Stimulated activated naive CD8-positive, alpha-beta T cell treated with anti-CD3 and anti-CD28 coated beads, Interleukin-15, amount 100 ng/mL, for 72 hours (primary cell): ENCODE measurements around the gene CBX6.

Experiments used
- ATAC-seq: fragments of 150-1000 bp; cut with Tn5 transposase; 2 replicates; pipeline ENCODE4 v1.10.0; 2021; ENCODE audit warnings: mild to moderate bottlenecking, moderate library complexity
- DNase-seq, 2 donors: peaks; one replicate each; pipeline ENCODE4 v3.0.0; 2021 to 2022
- H3K27ac Mint-ChIP-seq, 2 donors: one replicate each; pipeline ENCODE4 v1.8.0; 2022; ENCODE audit warnings: mild to moderate bottlenecking in 2 of 2, mixed read lengths in 2 of 2, moderate library complexity in 2 of 2
- H3K27me3 Mint-ChIP-seq: one replicate; pipeline ENCODE4 v1.8.0; 2022; ENCODE audit warnings: mixed read lengths
- H3K4me1 Mint-ChIP-seq: one replicate; pipeline ENCODE4 v1.8.0; 2022; ENCODE audit warnings: mild to moderate bottlenecking, mixed read lengths
- H3K4me3 Mint-ChIP-seq, 2 donors: one replicate each; pipeline ENCODE4 v1.8.0; 2022; ENCODE audit warnings: mild to moderate bottlenecking in 2 of 2, mixed read lengths in 2 of 2, moderate library complexity in 1 of 2
- H3K9me3 Mint-ChIP-seq, 2 donors: one replicate each; pipeline ENCODE4 v1.8.0; 2022; ENCODE audit warnings: mixed read lengths in 2 of 2

Gene CBX6

GRCh38 chr22:38867471-38868285, 4.3 kb downstream of the CBX6 start:
- no peak for ATAC-seq
- peak in 1 of 2 donors; percentile 9 for DNase-seq
- H3K4me1 Mint-ChIP-seq: peaks cover 64% of the 10 kb centered on the region
- H3K9me3 Mint-ChIP-seq: no peaks in the 10 kb centered on the region
- H3K27me3 Mint-ChIP-seq: no peaks in the 10 kb centered on the region
- peak overlapping the region in 1 of 2 donors; percentile 85 for H3K27ac Mint-ChIP-seq
- H3K4me3 Mint-ChIP-seq: no peak overlapping the region

DNA sequence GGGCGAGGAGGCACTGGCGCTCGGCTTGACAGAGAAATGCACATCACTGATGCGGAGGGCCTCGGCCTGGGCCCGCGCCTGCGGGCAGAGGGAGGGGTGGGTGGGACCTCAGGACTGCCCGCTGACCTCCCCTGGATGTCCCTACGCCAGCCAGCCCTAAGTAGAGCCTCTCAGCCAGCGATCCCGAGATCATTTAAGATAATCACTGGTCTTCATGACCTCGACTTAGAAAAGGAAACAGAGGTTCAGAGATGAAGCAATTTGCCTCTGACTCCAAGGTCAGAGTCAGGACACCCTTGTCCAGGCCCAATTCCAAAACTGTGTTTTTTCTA, 4.9 kb downstream of the CBX6 start:
- no peaks in the 10 kb centered on the region for H3K27me3 Mint-ChIP-seq
- H3K4me1 Mint-ChIP-seq: peaks cover 62% of the 10 kb centered on the region
- ATAC-seq (no peak), DNase-seq (no peak)
- H3K4me3 Mint-ChIP-seq: no peak overlapping the region
- H3K9me3 Mint-ChIP-seq: no peaks in the 10 kb centered on the region
- no peak overlapping the region for H3K27ac Mint-ChIP-seq

GRCh38 chr22:38866399-38867123, 5.5 kb downstream of the CBX6 start:
- DNase-seq (peak in 1 of 2 donors; percentile 15), ATAC-seq (no peak)
- H3K27me3 Mint-ChIP-seq: no peaks in the 10 kb centered on the region
- no peaks in the 10 kb centered on the region for H3K9me3 Mint-ChIP-seq
- H3K4me3 Mint-ChIP-seq: no peak overlapping the region
- no peak overlapping the region for H3K27ac Mint-ChIP-seq
- peaks cover 67% of the 10 kb centered on the region for H3K4me1 Mint-ChIP-seq

- peak in 1 of 2 donors; percentile 9 for DNase-seq
- Mint-ChIP-seq H3K4me3 (no peak overlapping the region), H3K27ac (peak overlapping the region in 1 of 2 donors; percentile 68)
Measured at GRCh38 chr22:38866024-38866398, 6.0 kb downstream of the CBX6 start.

GRCh38 chr22:38865201-38866023, 6.6 kb downstream of the CBX6 start:
- DNase-seq: peak in 1 of 2 donors; percentile 9
- peak overlapping the region in 1 of 2 donors; percentile 68 for H3K27ac Mint-ChIP-seq

More at GRCh38 chr22:38866024-38866398, 6.0 kb downstream of the CBX6 start:
- H3K9me3 Mint-ChIP-seq: no peaks in the 10 kb centered on the region
- no peak for ATAC-seq
- H3K27me3 Mint-ChIP-seq: no peaks in the 10 kb centered on the region
- peaks cover 70% of the 10 kb centered on the region for H3K4me1 Mint-ChIP-seq

DNA sequence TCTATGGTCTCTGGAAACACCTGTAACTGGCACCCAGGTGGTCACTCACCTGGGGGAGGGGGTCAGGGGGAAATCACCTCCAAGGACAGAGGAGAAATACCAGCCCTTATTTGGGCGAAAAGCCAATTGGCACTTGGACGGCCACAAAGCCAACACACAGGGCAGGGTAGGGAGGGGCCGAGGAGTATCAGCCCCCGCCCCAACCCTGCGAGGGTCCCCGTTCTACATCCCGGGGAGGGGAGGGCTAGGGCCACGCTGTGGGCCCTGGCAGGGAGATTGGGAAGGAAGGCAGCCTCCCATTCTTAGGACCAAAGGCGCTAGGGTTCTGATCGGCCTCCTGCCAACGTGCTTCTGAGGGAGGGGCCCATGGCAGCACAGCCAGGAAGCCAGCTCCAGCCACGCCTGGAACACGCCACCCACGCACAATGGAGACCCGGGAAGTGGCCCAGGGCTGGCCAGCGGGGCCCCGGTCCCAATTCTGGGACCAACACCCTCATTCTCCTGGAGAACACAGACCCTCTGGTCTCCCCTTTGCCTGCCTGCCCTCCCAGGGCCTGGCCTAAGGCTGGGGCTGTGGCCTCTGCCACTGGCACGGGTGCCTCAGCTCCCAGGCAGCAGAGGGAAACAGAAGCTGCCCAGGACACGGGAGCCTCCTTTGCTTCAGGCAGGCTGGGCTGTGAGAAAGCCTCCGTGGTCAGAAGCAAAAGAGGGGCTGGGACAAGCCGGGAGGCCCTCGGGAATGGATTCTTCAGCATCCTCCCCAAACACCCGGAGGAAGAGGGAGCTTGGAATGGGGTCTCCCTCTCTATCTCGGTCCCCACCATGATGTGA, 7.4 kb downstream of the CBX6 start:
- no peak overlapping the region for H3K4me3 Mint-ChIP-seq
- H3K4me1 Mint-ChIP-seq: peaks cover 64% of the 10 kb centered on the region
- DNase-seq: peak in 1 of 2 donors; percentile 12
- ATAC-seq: no peak
- H3K27me3 Mint-ChIP-seq: no peaks in the 10 kb centered on the region
- no peaks in the 10 kb centered on the region for H3K9me3 Mint-ChIP-seq
- H3K27ac Mint-ChIP-seq: peak overlapping the region in 1 of 2 donors; percentile 92

More at GRCh38 chr22:38865201-38866023, 6.6 kb downstream of the CBX6 start:
- Mint-ChIP-seq H3K4me1 (peaks cover 69% of the 10 kb centered on the region), H3K9me3 (no peaks in the 10 kb centered on the region), H3K4me3 (no peak overlapping the region), H3K27me3 (no peaks in the 10 kb centered on the region)
- no peak for ATAC-seq

DNA sequence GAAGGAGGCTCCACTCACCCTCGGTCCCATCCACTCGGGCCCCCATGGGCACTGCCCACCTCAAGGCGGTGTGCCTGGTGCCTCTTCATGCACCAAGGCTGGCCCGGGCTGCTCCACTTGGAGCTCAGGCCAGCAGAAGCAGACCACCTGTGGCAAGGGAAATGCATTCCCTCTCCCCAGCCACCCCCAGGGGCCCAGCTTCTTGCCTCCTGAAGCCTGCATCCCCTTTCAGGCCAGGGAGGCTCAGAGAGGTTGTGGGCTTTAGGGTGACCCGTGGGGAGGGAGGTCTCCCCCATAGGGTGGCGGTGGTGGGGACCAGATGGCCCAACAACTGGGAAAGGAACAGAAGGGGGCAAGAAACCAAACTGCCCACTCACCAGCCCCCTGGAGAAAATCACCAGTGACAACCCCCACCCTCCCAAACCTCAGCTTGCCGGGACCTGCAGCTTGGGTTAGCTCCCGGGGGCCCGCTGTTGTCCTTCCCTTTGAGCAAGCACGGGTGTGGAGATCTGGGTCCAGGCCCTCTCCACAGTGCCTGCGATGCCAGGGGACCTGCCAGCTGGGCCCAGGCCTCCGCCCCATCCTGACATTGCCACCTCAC, 8.4 kb downstream of the CBX6 start:
- peaks cover 55% of the 10 kb centered on the region for H3K4me1 Mint-ChIP-seq
- DNase-seq (peak in 1 of 2 donors; percentile 7), ATAC-seq (peak; percentile 8)
- no peak overlapping the region for H3K4me3 Mint-ChIP-seq
- H3K27ac Mint-ChIP-seq: peak overlapping the region in 1 of 2 donors; percentile 92
- H3K9me3 Mint-ChIP-seq: no peaks in the 10 kb centered on the region
- no peaks in the 10 kb centered on the region for H3K27me3 Mint-ChIP-seq

GRCh38 chr22:38862375-38863329, 9.4 kb downstream of the CBX6 start:
- no peaks in the 10 kb centered on the region for H3K27me3 Mint-ChIP-seq
- no peak for DNase-seq
- H3K4me3 Mint-ChIP-seq: no peak overlapping the region
- no peak for ATAC-seq
- peak overlapping the region in 1 of 2 donors; percentile 93 for H3K27ac Mint-ChIP-seq
- H3K4me1 Mint-ChIP-seq: peaks cover 45% of the 10 kb centered on the region
- H3K9me3 Mint-ChIP-seq: no peaks in the 10 kb centered on the region

GRCh38 chr22:38861927-38862326, 10.1 kb downstream of the CBX6 start:
- H3K27me3 Mint-ChIP-seq: no peaks in the 10 kb centered on the region
- H3K27ac Mint-ChIP-seq: no peak overlapping the region
- no peaks in the 10 kb centered on the region for H3K9me3 Mint-ChIP-seq
- no peak for DNase-seq
- peaks cover 42% of the 10 kb centered on the region for H3K4me1 Mint-ChIP-seq
- no peak overlapping the region for H3K4me3 Mint-ChIP-seq
- no peak for ATAC-seq

DNA sequence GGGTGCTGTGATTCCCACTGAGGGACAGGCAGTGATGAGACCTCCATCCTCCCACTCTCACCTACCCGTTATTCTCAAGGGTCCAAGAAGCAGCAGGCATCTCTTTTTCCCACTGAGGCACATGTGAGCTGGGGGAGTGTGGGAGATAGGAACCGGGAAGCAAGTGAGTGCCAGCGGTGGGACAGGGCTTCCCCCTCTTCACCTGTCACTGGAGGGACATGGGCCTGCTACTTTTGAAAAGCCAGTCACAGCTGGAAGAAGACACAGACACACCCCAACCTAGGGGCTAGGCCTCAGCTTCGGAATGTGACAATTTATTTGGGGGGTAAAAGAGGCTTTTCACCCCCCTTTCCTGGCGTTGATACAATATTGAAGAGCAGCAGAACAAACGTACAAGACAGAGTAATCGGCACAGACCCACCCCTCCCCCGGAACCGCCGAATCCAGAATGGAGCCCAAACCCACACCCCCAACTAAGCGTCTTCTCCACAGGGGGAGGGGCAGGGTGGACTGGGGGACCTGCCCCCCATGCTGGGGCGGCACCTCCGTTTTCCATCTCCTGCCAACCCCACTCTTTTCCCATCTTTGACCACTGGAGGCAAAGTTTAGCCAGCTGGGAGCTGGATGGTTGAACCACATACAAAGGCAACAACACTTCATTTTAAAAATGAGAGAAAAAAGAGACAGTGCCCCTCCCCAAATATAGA, 10.7 kb downstream of the CBX6 start:
- H3K27ac Mint-ChIP-seq: peak overlapping the region in 1 of 2 donors; percentile 60
- no peaks in the 10 kb centered on the region for H3K27me3 Mint-ChIP-seq

GRCh38 chr22:38860283-38861169, 11.5 kb downstream of the CBX6 start:
- no peak for DNase-seq
- Mint-ChIP-seq H3K4me1 (peaks cover 37% of the 10 kb centered on the region), H3K27me3 (no peaks in the 10 kb centered on the region), H3K9me3 (no peaks in the 10 kb centered on the region), H3K27ac (peak overlapping the region in 1 of 2 donors; percentile 94), H3K4me3 (no peak overlapping the region)
- ATAC-seq: peak; percentile 10

More for the DNA sequence above, 10.7 kb downstream of the CBX6 start:
- DNase-seq (no peak), ATAC-seq (no peak)
- Mint-ChIP-seq H3K9me3 (no peaks in the 10 kb centered on the region), H3K4me3 (no peak overlapping the region), H3K4me1 (peaks cover 42% of the 10 kb centered on the region)

GRCh38 chr22:38859581-38860282, 12.3 kb downstream of the CBX6 start:
- Mint-ChIP-seq H3K4me1 (peaks cover 35% of the 10 kb centered on the region), H3K27ac (peak overlapping the region in 1 of 2 donors; percentile 94), H3K4me3 (no peak overlapping the region), H3K27me3 (no peaks in the 10 kb centered on the region), H3K9me3 (no peaks in the 10 kb centered on the region)
- DNase-seq: no peak
- ATAC-seq: peak; percentile 46
